Dedifferentiated amniotic fluid mesenchymal stem cell (primary cell): ENCODE measurements around the gene RNF151.
A peak's percentile ranks its signal among the peaks of the same experiment; 100 is the strongest.
"Not testable (repeated sequence)": the region's sequence is repeated elsewhere in the genome, so short reads cannot be mapped to it uniquely, and the experiment has no call there.

ENCODE experiments used
- DNase-seq: peaks from one replicate; pipeline ENCODE4 v3.0.0-alpha.2; 2016; ENCODE audit errors: extremely low spot score

Gene RNF151

GRCh38 chr16:1966460-1966859, at the start of gene RNF151:
RNF151 (plus strand) TSS chr16:1966856; CDS start chr16:1966882, 26 bp downstream.
- DNase-seq = no peak

DNA sequence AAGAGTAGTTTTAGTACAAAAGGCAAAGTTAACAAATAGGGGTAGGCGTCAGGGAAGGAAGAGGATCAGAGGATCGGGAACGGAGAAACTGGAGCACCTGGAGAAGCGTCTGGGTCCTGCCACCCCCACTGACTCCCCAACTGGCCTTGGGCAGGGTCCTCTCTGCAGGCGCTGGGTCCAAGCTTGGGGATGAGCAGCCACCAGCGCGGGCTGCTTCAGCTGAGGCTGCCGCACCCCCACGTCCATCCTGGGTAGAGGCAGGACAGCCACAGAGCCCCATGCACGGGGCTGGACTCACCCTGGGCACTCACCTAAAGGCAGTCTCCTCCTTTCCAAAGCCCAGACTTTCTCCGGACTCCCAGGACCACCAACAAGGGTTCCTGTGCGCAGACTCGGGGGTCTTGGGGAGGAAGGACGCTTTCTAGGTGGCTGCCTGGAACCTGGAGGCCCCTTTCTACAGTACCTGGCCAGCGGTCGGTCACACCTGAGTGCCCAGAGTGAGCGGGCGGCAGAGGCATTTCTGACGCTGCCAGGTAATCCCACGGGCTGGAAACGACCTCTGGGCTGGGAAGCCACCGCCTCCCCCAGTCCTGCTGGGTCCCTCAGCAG, 49.5 kb upstream of the RNF151 start:
- no peak for DNase-seq

DNA sequence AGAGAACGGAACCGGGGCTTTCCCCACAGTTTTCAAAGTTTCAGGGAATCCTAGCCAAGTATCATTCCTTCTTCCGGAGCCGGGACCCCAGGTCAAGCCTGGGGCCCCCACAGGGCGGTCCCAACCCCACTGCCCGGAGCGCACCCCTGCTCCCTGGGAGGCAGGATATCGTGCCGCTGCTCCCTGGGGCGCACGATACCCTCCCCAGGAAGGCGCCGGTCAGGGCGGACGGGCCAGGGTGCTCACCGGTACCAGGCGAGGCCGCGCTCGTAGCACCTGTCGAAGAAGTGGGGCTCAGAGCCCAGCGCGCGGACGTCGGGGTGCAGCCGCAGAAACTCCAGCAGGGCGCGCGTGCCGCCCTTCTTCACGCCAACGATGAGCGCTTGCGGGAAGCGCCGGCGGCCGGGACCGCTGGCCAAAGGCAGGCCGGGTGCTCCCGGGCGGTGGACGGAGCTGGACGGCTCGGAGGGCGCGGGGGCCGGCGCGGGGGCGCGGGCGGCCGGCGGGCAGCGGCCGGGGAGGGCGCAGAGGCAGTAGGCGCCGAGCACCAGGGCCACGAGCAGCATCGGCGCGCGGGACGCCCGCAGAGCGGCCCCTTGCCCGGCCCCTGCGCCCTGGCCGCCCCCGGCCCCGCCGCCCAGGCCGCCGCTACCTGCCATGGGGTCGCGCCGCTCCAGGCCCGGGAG, 48.8 kb upstream of the RNF151 start:
- DNase-seq = no peak

GRCh38 chr16:1918351-1919326, 48.0 kb upstream of the RNF151 start, which contains the start of gene HS3ST6:
HS3ST6 (minus strand) TSS chr16:1918415; CDS start chr16:1918323, 92 bp downstream.
- no peak for DNase-seq

- DNase-seq = no peak
Measured at GRCh38 chr16:1919327-1919998, 47.2 kb upstream of the RNF151 start.

GRCh38 chr16:1920122-1920521, 46.5 kb upstream of the RNF151 start:
- DNase-seq = not testable (repeated sequence)

DNA sequence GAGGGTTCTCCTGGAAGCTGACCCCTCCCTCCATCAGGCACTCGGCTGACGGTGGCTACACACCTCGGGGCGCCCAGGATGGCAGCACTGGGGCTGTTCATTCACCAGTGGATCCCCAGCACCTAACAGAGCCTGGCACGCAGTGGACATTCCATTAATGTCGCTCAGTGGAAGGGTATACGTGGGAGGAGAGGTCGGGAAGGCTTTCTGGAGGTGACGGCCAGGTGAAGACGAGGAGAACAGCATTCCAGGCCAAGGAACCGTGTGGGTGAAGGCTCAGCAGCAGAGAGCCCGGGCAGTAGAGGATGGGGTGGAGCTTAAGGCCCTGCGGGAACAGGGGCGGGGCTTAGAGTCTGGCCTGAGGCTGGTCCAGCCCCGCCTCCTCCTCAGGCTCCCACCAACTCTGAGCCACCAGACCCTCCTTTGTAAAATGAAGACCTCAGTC, 45.9 kb upstream of the RNF151 start:
- no peak for DNase-seq

DNA sequence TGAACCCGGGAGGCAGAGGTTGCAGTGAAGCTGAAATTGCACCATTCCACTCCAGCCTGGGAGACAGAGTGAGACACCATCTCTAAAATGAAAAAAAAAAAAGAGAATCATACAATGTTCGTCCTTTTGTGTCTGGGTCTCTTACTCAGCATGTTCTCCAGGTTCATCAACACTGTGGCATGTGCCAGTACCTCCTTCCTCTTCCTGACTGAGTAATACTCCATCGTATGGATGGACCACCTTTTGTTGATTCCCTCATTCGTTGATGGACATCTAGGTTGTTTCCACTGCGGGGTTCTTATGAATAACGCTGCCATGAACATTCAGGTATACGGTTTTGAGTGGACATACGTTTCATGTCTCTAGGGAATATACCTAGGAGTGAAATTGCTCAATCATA, 44.3 kb upstream of the RNF151 start:
- DNase-seq = no peak

GRCh38 chr16:1923299-1924034, 43.2 kb upstream of the RNF151 start:
- peak; percentile 67 for DNase-seq

DNA sequence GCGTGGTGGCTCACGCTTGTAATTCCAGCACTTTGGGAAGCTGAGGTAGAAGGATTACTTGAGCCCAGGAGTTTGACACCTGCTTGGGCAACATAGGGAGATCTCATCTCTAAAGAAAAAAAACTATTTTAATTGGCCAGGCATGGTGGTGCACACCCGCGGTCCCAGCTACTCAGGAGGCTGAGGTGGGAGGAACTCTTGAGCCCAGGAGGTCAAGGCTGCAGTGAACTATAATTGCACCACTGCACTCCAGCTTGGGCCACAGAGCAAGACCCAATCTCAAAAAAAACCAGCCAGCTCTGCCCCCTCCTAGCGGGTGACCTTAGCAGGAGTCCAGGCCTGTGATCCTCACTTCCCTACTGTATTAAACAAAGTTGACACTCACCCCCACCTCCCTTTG, 42.6 kb upstream of the RNF151 start:
- no peak for DNase-seq

DNA sequence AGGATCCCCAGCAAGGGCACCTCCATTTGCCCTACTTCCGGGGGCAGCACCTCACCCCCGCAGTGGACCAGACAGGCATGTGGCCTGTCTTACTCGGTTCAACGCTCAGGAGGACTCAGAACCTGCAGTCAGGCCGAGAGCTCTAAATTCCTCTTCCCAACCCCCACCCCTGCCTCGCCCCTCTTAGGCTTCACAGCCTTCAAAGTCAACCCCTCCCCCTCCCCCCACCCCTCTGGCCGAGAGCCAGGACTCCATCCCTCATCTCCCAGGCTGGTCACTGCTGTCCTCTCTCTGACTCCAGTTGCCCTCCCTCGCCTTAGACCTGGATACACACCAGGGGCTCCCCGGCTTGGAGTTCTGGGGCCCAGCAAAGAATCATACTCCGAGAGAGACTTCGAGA, 40.4 kb upstream of the RNF151 start:
- no peak for DNase-seq

- no peak for DNase-seq
Measured at GRCh38 chr16:1929105-1929504, 37.6 kb upstream of the RNF151 start.

GRCh38 chr16:1929578-1930337, 36.9 kb upstream of the RNF151 start:
- DNase-seq = peak; percentile 68

- no peak for DNase-seq
Measured at GRCh38 chr16:1930338-1930720, 36.3 kb upstream of the RNF151 start.

- no peak for DNase-seq
Measured at GRCh38 chr16:1932050-1933028, 34.3 kb upstream of the RNF151 start.

- DNase-seq = no peak
Measured at GRCh38 chr16:1933097-1933661, 33.5 kb upstream of the RNF151 start.

GRCh38 chr16:1936945-1937479, 29.6 kb upstream of the RNF151 start:
- no peak for DNase-seq

DNA sequence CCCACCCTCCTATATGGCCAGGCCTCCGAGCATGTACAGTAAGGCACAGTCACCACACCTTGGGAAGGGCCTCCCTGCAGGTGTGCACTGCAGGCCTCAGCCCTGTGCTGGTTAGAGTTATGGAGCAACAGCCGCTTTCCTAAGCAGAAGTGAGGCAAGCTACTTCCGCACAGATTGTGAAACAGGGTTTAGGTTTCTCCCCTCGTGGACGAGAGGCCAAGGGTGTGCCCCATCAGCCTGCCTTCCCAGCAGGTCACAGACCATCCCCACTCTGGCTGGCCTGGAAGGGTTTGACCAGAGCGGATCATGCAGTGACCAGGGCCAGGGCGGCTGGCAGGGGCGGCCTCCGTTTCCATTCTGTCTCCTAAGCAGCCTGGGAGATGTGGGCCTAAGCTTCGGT, 28.3 kb upstream of the RNF151 start:
- no peak for DNase-seq
